GM18499 (cell line): ENCODE results near the gene HLF.
"Not testable (repeated sequence)": the region's sequence is repeated elsewhere in the genome, so short reads cannot be mapped to it uniquely, and the experiment has no call there.

Experiments used
- ATAC-seq: cut with Tn5 transposase; IDR thresholded peaks from one replicate; pipeline ENCODE4 v1.9.1; 2021; ENCODE audit warnings: moderate number of reproducible peaks; ENCODE audit not compliant: insufficient read depth, unreplicated experiment

Gene HLF

GRCh38 chr17:55323518-55324295, 58.9 kb downstream of the HLF start:
- no peak for ATAC-seq

GRCh38 chr17:55324296-55324978, 59.7 kb downstream of the HLF start:
- no peak for ATAC-seq

GRCh38 chr17:55325406-55325805, 60.6 kb downstream of the HLF start:
- ATAC-seq: no peak

GRCh38 chr17:55326030-55326429, 61.3 kb downstream of the HLF start:
- no peak for ATAC-seq

GRCh38 chr17:55327225-55328088, 62.7 kb downstream of the HLF start:
- no peak for ATAC-seq

GRCh38 chr17:55328514-55328913, 63.8 kb downstream of the HLF start:
- ATAC-seq: not testable (repeated sequence)

GRCh38 chr17:55330344-55330933, 65.7 kb downstream of the HLF start:
- no peak for ATAC-seq

GRCh38 chr17:55332296-55333041, 67.7 kb downstream of the HLF start:
- ATAC-seq: no peak

- no peak for ATAC-seq
These were observed 69.5 kb downstream of the HLF start for GRCh38 chr17:55334285-55334684.

GRCh38 chr17:55334881-55335540, 70.3 kb downstream of the HLF start:
- ATAC-seq: no peak

- ATAC-seq: no peak
These were observed 70.9 kb downstream of the HLF start for GRCh38 chr17:55335625-55336024.

GRCh38 chr17:55336426-55336825, 71.7 kb downstream of the HLF start:
- ATAC-seq: no peak

GRCh38 chr17:55340176-55340575, 75.4 kb downstream of the HLF start:
- no peak for ATAC-seq

GRCh38 chr17:55340686-55341085, 75.9 kb downstream of the HLF start:
- no peak for ATAC-seq

- no peak for ATAC-seq
These were observed 76.7 kb downstream of the HLF start for GRCh38 chr17:55341432-55341831.

- ATAC-seq: no peak
These were observed 78.2 kb downstream of the HLF start for GRCh38 chr17:55342800-55343585.

GRCh38 chr17:55343900-55344513, 79.2 kb downstream of the HLF start:
- no peak for ATAC-seq

GRCh38 chr17:55344514-55344997, 79.8 kb downstream of the HLF start:
- no peak for ATAC-seq
